ENCODE data around the gene ATN1.

The ATN1 gene

GRCh38 chr12:6980075-6980474, 52.3 kb downstream of the ATN1 start:
- FAIRE-seq, result no peak

DNA sequence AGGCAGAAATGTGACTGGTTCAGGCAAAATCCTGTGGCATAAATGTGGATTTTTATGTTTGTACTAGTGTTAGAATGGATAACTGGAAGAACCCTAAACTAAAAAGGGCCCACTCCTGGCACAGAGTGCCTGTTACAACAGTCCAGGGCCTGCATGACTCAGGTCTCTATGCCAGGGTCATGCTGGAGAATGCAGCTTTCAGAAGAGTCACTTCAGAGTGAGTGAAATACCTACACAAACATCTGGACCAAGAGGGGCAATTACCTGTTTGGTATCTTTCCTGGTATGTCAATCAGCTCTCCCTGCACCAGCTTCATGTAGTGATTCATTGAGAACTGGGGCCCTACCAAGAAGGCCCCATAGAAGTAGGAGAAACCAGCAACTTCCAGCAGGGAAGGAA, 53.0 kb downstream of the ATN1 start:
- no peak for FAIRE-seq

GRCh38 chr12:6981152-6982052, 53.6 kb downstream of the ATN1 start:
- FAIRE-seq, result no peak

GRCh38 chr12:6982532-6982931, 54.8 kb downstream of the ATN1 start:
- FAIRE-seq, result no peak

- no peak for FAIRE-seq
Observed at GRCh38 chr12:6987956-6988553, 60.3 kb downstream of the ATN1 start.
